ENCODE measurements around the gene EFR3B.

Gene EFR3B

GRCh38 chr2:25207078-25207545 is 165.2 kb downstream of the EFR3B start:
- DNase-seq (ENCODE audit: low spot score), result no peak
- TF ChIP-seq, protein P1, sequence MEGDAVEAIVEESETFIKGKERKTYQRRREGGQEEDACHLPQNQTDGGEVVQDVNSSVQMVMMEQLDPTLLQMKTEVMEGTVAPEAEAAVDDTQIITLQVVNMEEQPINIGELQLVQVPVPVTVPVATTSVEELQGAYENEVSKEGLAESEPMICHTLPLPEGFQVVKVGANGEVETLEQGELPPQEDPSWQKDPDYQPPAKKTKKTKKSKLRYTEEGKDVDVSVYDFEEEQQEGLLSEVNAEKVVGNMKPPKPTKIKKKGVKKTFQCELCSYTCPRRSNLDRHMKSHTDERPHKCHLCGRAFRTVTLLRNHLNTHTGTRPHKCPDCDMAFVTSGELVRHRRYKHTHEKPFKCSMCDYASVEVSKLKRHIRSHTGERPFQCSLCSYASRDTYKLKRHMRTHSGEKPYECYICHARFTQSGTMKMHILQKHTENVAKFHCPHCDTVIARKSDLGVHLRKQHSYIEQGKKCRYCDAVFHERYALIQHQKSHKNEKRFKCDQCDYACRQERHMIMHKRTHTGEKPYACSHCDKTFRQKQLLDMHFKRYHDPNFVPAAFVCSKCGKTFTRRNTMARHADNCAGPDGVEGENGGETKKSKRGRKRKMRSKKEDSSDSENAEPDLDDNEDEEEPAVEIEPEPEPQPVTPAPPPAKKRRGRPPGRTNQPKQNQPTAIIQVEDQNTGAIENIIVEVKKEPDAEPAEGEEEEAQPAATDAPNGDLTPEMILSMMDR (IDR thresholded peaks at IDR 0.05; ENCODE audit: extremely low read depth, missing control alignments), result no peak

Data from GM20000 (cell line).